ENCODE results near the gene TFF2. TPM values are rescaled to one million over a fixed set of nuclear protein-coding genes. Genes with fewer than 3 reads are reported as not detected.

Gene TFF2
- total RNA-seq, 6 experiments from 2014 or later = not detected

GRCh38 chr21:42343556-42343955 lies 7.2 kb downstream of the TFF2 start:
- peaks cover 15% of the 10 kb centered on the region; the same call in 1 of the 2 replicates for H3K36me3 Mint-ChIP-seq (ENCODE audit: low read depth)
- no peaks in the 10 kb centered on the region for H3K4me1 Mint-ChIP-seq (ENCODE audit: low read depth)
- DNase-seq = no peak
- TF ChIP-seq CTCF (IDR thresholded peaks at IDR 0.05) = no peak
- no peak overlapping the region for H3K4me3 Mint-ChIP-seq
- H3K27ac Mint-ChIP-seq = no peak overlapping the region
- peaks cover 67% of the 10 kb centered on the region for H3K9me3 Mint-ChIP-seq
- H3K27me3 Mint-ChIP-seq (ENCODE audit: insufficient read depth) = no peaks in the 10 kb centered on the region; the same call in 1 of the 2 replicates

- H3K4me3 Mint-ChIP-seq = no peak overlapping the region
- no peaks in the 10 kb centered on the region for H3K4me1 Mint-ChIP-seq (ENCODE audit: low read depth)
- H3K27ac Mint-ChIP-seq = no peak overlapping the region
- no peak for DNase-seq
- no peak for TF ChIP-seq CTCF (IDR thresholded peaks at IDR 0.05)
- H3K36me3 Mint-ChIP-seq (ENCODE audit: low read depth) = peaks cover 13% of the 10 kb centered on the region; the same call in 1 of the 2 replicates
- H3K27me3 Mint-ChIP-seq (ENCODE audit: insufficient read depth) = no peaks in the 10 kb centered on the region; the same call in 1 of the 2 replicates
- peaks cover 65% of the 10 kb centered on the region for H3K9me3 Mint-ChIP-seq
These were observed 7.7 kb downstream of the TFF2 start for GRCh38 chr21:42343101-42343500.

GRCh38 chr21:42341776-42342542 lies 8.8 kb downstream of the TFF2 start:
- Mint-ChIP-seq H3K27me3 (ENCODE audit: insufficient read depth) (no peaks in the 10 kb centered on the region; the same call in 1 of the 2 replicates), H3K36me3 (ENCODE audit: low read depth) (peaks cover 11% of the 10 kb centered on the region; the same call in 1 of the 2 replicates), H3K4me3 (no peak overlapping the region), H3K27ac (no peak overlapping the region), H3K4me1 (ENCODE audit: low read depth) (no peaks in the 10 kb centered on the region), H3K9me3 (peaks cover 67% of the 10 kb centered on the region)
- DNase-seq = no peak
- no peak for TF ChIP-seq CTCF (IDR thresholded peaks at IDR 0.05)

- no peak for DNase-seq
- H3K27me3 Mint-ChIP-seq (ENCODE audit: insufficient read depth) = no peaks in the 10 kb centered on the region; the same call in 1 of the 2 replicates
- H3K4me1 Mint-ChIP-seq (ENCODE audit: low read depth) = no peaks in the 10 kb centered on the region
- peaks cover 11% of the 10 kb centered on the region; the same call in 1 of the 2 replicates for H3K36me3 Mint-ChIP-seq (ENCODE audit: low read depth)
- no peak overlapping the region for H3K4me3 Mint-ChIP-seq
- H3K9me3 Mint-ChIP-seq = peaks cover 69% of the 10 kb centered on the region
- no peak for TF ChIP-seq CTCF (IDR thresholded peaks at IDR 0.05)
- H3K27ac Mint-ChIP-seq = no peak overlapping the region
These were observed 10.4 kb downstream of the TFF2 start for GRCh38 chr21:42340187-42341050.

- H3K4me3 Mint-ChIP-seq = no peak overlapping the region
- H3K27me3 Mint-ChIP-seq (ENCODE audit: insufficient read depth) = no peaks in the 10 kb centered on the region; the same call in 1 of the 2 replicates
- no peak for TF ChIP-seq CTCF (IDR thresholded peaks at IDR 0.05)
- H3K27ac Mint-ChIP-seq = no peak overlapping the region
- H3K36me3 Mint-ChIP-seq (ENCODE audit: low read depth) = peaks cover 3% of the 10 kb centered on the region; the same call in 1 of the 2 replicates
- no peak for DNase-seq
- H3K9me3 Mint-ChIP-seq = peaks cover 58% of the 10 kb centered on the region
- no peaks in the 10 kb centered on the region for H3K4me1 Mint-ChIP-seq (ENCODE audit: low read depth)
These were observed 11.8 kb downstream of the TFF2 start for GRCh38 chr21:42338729-42339715.

All from HFFc6 (cell line).